ENCODE measurements around the gene SOX2.

DNA sequence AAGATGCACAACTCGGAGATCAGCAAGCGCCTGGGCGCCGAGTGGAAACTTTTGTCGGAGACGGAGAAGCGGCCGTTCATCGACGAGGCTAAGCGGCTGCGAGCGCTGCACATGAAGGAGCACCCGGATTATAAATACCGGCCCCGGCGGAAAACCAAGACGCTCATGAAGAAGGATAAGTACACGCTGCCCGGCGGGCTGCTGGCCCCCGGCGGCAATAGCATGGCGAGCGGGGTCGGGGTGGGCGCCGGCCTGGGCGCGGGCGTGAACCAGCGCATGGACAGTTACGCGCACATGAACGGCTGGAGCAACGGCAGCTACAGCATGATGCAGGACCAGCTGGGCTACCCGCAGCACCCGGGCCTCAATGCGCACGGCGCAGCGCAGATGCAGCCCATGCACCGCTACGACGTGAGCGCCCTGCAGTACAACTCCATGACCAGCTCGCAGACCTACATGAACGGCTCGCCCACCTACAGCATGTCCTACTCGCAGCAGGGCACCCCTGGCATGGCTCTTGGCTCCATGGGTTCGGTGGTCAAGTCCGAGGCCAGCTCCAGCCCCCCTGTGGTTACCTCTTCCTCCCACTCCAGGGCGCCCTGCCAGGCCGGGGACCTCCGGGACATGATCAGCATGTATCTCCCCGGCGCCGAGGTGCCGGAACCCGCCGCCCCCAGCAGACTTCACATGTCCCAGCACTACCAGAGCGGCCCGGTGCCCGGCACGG is 991 bp downstream of the SOX2 start:
- TF ChIP-seq, protein P1, sequence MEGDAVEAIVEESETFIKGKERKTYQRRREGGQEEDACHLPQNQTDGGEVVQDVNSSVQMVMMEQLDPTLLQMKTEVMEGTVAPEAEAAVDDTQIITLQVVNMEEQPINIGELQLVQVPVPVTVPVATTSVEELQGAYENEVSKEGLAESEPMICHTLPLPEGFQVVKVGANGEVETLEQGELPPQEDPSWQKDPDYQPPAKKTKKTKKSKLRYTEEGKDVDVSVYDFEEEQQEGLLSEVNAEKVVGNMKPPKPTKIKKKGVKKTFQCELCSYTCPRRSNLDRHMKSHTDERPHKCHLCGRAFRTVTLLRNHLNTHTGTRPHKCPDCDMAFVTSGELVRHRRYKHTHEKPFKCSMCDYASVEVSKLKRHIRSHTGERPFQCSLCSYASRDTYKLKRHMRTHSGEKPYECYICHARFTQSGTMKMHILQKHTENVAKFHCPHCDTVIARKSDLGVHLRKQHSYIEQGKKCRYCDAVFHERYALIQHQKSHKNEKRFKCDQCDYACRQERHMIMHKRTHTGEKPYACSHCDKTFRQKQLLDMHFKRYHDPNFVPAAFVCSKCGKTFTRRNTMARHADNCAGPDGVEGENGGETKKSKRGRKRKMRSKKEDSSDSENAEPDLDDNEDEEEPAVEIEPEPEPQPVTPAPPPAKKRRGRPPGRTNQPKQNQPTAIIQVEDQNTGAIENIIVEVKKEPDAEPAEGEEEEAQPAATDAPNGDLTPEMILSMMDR (IDR thresholded peaks at IDR 0.05; ENCODE audit: low read depth, low read length, poor library complexity, severe bottlenecking): no peak
- TF ChIP-seq EZH2phosphoT487 (IDR thresholded peaks at IDR 0.05; ENCODE audit: borderline replicate concordance, low read length): peak; percentile 35; the same call in 1 of the 2 replicates
